Esophagus squamous epithelium (tissue), 4 donors: Measurements from ENCODE around the gene ABHD1.

ENCODE experiments used
- CTCF ChIP-seq, 6 experiments: fragments of 450-650 bp in 4 of 6; fragments of 200-600 bp in 2 of 6; sonication (generic) in 2 of 6; IDR thresholded peaks; one replicate each; pipeline ENCODE4 v1.5.1; 2016 to 2019; ENCODE audit warnings: antibody characterized with exemption in 6 of 6, mild to moderate bottlenecking in 4 of 6, moderate library complexity in 4 of 6
- POLR2A ChIP-seq, 4 donors: fragments of 450-650 bp; IDR thresholded peaks; one replicate each; pipeline ENCODE4 v1.6.1; 2017; ENCODE audit warnings: antibody characterized with exemption in 4 of 4, mild to moderate bottlenecking in 4 of 4, moderate library complexity in 3 of 4

- TF ChIP-seq POLR2A (IDR thresholded peaks at IDR 0.05) (no peak), CTCF (IDR thresholded peaks at IDR 0.05) (no peak)
These were observed 25.3 kb downstream of the ABHD1 start, which contains the start of gene TCF23 for GRCh38 chr2:27148801-27149439.
